ENCODE data around the gene MICAL1.

DNA sequence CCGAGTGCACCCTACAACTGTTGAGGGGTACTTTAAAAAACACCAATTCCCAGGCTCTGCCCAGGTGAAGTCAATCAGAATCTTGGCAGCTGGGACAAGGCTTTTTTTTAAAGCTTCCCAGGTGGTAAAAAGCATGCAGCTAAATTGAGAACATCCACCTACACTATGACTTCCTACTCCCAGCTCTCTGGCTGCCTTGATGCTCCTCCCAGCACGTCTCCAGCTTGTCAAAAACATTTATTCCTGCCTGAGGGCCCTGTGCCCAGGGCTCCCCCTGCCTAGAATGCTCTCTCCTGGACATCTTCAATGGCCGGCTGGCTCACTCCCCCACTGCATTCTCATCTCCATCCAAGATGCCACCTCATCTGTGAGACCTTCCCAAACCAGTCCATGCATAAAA lies 17.5 kb upstream of the MICAL1 start:
- TF ChIP-seq, protein P1, sequence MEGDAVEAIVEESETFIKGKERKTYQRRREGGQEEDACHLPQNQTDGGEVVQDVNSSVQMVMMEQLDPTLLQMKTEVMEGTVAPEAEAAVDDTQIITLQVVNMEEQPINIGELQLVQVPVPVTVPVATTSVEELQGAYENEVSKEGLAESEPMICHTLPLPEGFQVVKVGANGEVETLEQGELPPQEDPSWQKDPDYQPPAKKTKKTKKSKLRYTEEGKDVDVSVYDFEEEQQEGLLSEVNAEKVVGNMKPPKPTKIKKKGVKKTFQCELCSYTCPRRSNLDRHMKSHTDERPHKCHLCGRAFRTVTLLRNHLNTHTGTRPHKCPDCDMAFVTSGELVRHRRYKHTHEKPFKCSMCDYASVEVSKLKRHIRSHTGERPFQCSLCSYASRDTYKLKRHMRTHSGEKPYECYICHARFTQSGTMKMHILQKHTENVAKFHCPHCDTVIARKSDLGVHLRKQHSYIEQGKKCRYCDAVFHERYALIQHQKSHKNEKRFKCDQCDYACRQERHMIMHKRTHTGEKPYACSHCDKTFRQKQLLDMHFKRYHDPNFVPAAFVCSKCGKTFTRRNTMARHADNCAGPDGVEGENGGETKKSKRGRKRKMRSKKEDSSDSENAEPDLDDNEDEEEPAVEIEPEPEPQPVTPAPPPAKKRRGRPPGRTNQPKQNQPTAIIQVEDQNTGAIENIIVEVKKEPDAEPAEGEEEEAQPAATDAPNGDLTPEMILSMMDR (IDR thresholded peaks at IDR 0.05), result no peak
- no peak for TF ChIP-seq POLR2A (IDR thresholded peaks at IDR 0.05)

Data from stomach (tissue), 4 donors.